Upper lobe of left lung (tissue), 6 donors: ENCODE measurements around the gene CHRNA9. TPM values are rescaled to one million over a fixed set of nuclear protein-coding genes. Genes with fewer than 3 reads are reported as not detected.
"Not testable (repeated sequence)": the region's sequence is repeated elsewhere in the genome, so short reads cannot be mapped to it uniquely, and the experiment has no call there.

Experiments
- ATAC-seq, 2 donors: fragments of 200-7000 bp; cut with Tn5 transposase; one replicate each; pipeline ENCODE4 v1.9.1; 2022; ENCODE audit warnings: mild to moderate bottlenecking in 2 of 2, moderate library complexity in 2 of 2; ENCODE audit not compliant: low FRiP score in 2 of 2
- DNase-seq, 2 donors: peaks; one replicate each; pipeline ENCODE4 v3.0.0-alpha.2; 2019 to 2020
- H3K27ac ChIP-seq, 4 donors: fragments of 200-600 bp; sonication (generic); one replicate each; pipeline ENCODE4 v1.5.1; 2016 to 2019
- H3K27me3 ChIP-seq, 4 donors: fragments of 200-600 bp; sonication (generic); one replicate each; pipeline ENCODE4 v1.5.1; 2017 to 2019
- H3K36me3 ChIP-seq, 4 donors: fragments of 200-600 bp; sonication (generic); one replicate each; pipeline ENCODE4 v1.5.1; 2016 to 2019
- H3K4me1 ChIP-seq, 4 donors: fragments of 200-600 bp; sonication (generic); one replicate each; pipeline ENCODE4 v1.5.1; 2018 to 2019
- H3K4me3 ChIP-seq, 4 donors: fragments of 200-600 bp; sonication (generic); one replicate each; pipeline ENCODE4 v1.5.1; 2017 to 2019; ENCODE audit warnings: mild to moderate bottlenecking in 2 of 4, moderate library complexity in 1 of 4
- H3K9me3 ChIP-seq, 4 donors: fragments of 200-600 bp; sonication (generic); one replicate each; pipeline ENCODE4 v1.5.1; 2018 to 2019
- EP300 ChIP-seq, 4 donors: sonication (generic); formaldehyde crosslinking; IDR thresholded peaks; one replicate each; pipeline ENCODE4 v1.5.1; 2017; ENCODE audit warnings: antibody characterized with exemption in 4 of 4, control low read depth in 2 of 4
- POLR2A ChIP-seq, 4 donors: fragments of 450-650 bp; IDR thresholded peaks; one replicate each; pipeline ENCODE4 v1.5.1; 2016 to 2017; ENCODE audit warnings: antibody characterized with exemption in 4 of 4, mild to moderate bottlenecking in 2 of 4
- POLR2AphosphoS5 ChIP-seq, 2 donors: sonication (generic); formaldehyde crosslinking; IDR thresholded peaks; one replicate each; pipeline ENCODE4 v1.5.1; 2017; ENCODE audit warnings: antibody characterized with exemption in 2 of 2
- WGBS, 2 donors: methylation state at CpG; one replicate each; pipeline ENCODE4 v1.1.5; 2017 to 2018; 5-methylcytosine and 5-hydroxymethylcytosine counted together
- total RNA-seq, 6 donors: library from RNA; depleted of rRNA in 4 of 6; stranded (reverse); fragments of >200 nt in 4 of 6; gene quantifications; one replicate each; pipeline versions ENCODE4 v1.1.0 to v1.2.1, GENCODE V29; 2016 to 2021
- TF ChIP-seq, protein P1 (sequence below), 6 experiments: fragments of 450-650 bp in 4 of 6; fragments of 200-600 bp in 2 of 6; sonication (generic) in 2 of 6; IDR thresholded peaks; one replicate each; pipeline ENCODE4 v1.5.1; 2016 to 2019; ENCODE audit warnings: antibody characterized with exemption in 6 of 6
- donor health status: DM: no; HTN: no; CAD: no; lungs with moderate emphysema.
- donor health status: DM: no; HTN: yes; CAD: no; lungs with severe emphysema.

The CHRNA9 gene, protein sequence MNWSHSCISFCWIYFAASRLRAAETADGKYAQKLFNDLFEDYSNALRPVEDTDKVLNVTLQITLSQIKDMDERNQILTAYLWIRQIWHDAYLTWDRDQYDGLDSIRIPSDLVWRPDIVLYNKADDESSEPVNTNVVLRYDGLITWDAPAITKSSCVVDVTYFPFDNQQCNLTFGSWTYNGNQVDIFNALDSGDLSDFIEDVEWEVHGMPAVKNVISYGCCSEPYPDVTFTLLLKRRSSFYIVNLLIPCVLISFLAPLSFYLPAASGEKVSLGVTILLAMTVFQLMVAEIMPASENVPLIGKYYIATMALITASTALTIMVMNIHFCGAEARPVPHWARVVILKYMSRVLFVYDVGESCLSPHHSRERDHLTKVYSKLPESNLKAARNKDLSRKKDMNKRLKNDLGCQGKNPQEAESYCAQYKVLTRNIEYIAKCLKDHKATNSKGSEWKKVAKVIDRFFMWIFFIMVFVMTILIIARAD
- under 1 TPM in 1 of 6 donors, not detected in 5; 0.49 TPM for total RNA-seq

DNA sequence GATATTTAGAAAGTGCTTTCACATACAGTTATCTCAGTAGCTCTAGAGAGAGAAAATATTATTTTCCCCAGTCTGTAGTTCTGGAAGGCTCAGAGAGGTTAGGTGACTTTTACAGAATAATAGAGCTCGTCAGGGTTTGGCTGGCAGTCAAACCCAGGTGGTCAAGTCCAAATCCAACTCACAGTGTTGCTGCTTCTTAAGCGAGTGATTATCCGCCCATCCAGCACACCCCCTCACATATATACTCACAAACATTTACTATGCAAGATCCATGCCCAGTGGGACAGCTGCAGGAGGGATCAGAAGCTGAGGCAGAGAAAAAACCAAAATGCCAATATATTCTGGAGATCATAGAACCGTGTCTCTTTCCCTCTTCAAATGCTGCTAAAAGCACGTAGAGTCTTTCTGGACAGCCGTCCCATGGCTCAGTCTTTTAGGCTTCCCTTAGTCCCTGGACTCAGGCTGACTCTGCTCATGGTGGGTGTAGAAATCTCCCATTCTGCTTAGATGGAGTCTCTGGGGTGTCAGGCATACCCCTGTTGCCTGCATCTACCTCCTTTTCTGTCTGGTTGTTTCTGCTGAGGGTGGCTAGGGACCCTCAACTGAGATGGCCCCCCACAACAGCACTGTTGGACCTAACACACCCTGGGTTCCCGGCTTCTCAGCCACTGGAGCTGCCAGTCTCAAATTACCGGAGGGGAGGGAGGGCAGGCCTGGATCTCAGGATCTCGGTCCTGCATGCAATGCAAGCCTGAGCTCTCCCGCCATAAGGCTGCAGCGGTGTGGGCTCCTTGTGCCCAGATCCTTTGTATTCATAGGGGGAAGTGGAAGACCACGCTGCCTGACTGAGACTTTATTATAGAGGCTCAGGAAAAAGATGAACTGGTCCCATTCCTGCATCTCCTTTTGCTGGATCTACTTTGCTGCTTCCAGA, at the start of gene CHRNA9:
TSS of gene CHRNA9 (plus strand) at position 743 of the 934 bp plus-strand sequence. CDS start at position 878, 135 bp downstream.
- no peak within 1 kb of the TSS for H3K27ac ChIP-seq
- H3K36me3 ChIP-seq, result no peaks in the 10 kb centered on the region
- DNase-seq (no peak), ATAC-seq (no peak)
- TF ChIP-seq, protein P1, sequence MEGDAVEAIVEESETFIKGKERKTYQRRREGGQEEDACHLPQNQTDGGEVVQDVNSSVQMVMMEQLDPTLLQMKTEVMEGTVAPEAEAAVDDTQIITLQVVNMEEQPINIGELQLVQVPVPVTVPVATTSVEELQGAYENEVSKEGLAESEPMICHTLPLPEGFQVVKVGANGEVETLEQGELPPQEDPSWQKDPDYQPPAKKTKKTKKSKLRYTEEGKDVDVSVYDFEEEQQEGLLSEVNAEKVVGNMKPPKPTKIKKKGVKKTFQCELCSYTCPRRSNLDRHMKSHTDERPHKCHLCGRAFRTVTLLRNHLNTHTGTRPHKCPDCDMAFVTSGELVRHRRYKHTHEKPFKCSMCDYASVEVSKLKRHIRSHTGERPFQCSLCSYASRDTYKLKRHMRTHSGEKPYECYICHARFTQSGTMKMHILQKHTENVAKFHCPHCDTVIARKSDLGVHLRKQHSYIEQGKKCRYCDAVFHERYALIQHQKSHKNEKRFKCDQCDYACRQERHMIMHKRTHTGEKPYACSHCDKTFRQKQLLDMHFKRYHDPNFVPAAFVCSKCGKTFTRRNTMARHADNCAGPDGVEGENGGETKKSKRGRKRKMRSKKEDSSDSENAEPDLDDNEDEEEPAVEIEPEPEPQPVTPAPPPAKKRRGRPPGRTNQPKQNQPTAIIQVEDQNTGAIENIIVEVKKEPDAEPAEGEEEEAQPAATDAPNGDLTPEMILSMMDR (IDR thresholded peaks at IDR 0.05), result no peak
- TF ChIP-seq EP300 (IDR thresholded peaks at IDR 0.05), result no peak
- no peak for TF ChIP-seq POLR2A (IDR thresholded peaks at IDR 0.05)
- no peak for TF ChIP-seq POLR2AphosphoS5 (IDR thresholded peaks at IDR 0.05)
- no peaks in the 10 kb centered on the region for H3K9me3 ChIP-seq
- no peaks in the 10 kb centered on the region for H3K4me1 ChIP-seq
- WGBS, 2 donors, result 76% methylated on average over 7 to 12 of the region's 12 CpGs
- H3K27me3 ChIP-seq, result no peaks in the 10 kb centered on the region
- H3K4me3 ChIP-seq, result no peak within 1 kb of the TSS

DNA sequence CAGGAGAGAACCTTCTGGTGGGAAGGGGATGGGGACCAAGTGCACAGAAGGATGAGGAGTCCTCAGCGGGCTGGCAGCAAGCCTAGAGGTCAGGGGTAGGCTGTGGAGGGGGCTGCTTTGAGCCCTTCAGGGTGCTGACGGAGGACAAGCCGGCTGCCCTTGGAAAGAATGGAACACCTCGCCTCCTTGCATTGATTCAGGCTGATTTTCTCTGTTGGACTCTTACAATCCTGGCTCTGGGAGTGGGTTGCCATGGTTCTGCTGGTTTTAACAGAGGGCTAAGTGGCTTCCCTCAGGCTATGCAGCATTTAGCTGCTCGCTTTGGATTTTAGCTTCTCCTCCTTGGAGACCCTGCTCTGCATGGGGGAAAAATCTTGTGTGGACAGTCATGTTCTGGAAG, 49.4 kb upstream of the CHRNA9 start:
- Histone ChIP-seq H3K4me1 (no peaks in the 10 kb centered on the region), H3K27ac (no peak overlapping the region), H3K27me3 (no peaks in the 10 kb centered on the region), H3K4me3 (no peak overlapping the region), H3K36me3 (no peaks in the 10 kb centered on the region), H3K9me3 (no peaks in the 10 kb centered on the region)
- peak in 1 of 2 donors; percentile 5 for DNase-seq
- 81 to 95% methylated on average over 4 to 5 of the region's 5 CpGs for WGBS, 2 donors
- ATAC-seq, result no peak
- TF ChIP-seq POLR2AphosphoS5 (IDR thresholded peaks at IDR 0.05), result no peak
- TF ChIP-seq EP300 (IDR thresholded peaks at IDR 0.05), result no peak
- TF ChIP-seq, protein P1 (IDR thresholded peaks at IDR 0.05), result no peak
- TF ChIP-seq POLR2A (IDR thresholded peaks at IDR 0.05), result no peak

DNA sequence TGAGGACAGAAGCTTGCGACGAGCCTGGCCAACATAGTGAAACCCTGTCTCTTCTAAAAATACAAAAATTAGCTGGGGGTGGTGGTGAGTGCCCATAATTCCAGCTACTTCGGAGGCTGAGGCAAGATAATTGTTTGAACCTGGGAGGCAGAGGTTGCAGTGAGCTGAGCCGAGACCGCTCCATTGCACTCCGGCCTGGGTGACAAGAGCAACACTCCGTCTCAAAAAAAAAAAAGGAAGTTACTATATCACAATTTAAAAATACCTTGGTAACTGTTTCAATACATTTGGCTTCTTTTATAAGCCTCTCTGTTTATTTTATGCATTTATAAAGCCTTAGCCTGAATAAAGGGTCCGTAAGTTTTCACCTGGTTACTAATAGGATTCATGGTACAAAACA, 46.6 kb upstream of the CHRNA9 start:
- ATAC-seq (no peak), DNase-seq (no peak)
- 87 to 92% methylated on average over 8 of the region's 8 CpGs for WGBS, 2 donors
- Histone ChIP-seq H3K9me3 (no peaks in the 10 kb centered on the region), H3K36me3 (no peaks in the 10 kb centered on the region), H3K4me3 (no peak overlapping the region), H3K4me1 (no peaks in the 10 kb centered on the region), H3K27me3 (no peaks in the 10 kb centered on the region), H3K27ac (no peak overlapping the region)
- TF ChIP-seq POLR2A (IDR thresholded peaks at IDR 0.05), result no peak
- TF ChIP-seq EP300 (IDR thresholded peaks at IDR 0.05), result no peak
- no peak for TF ChIP-seq POLR2AphosphoS5 (IDR thresholded peaks at IDR 0.05)
- TF ChIP-seq, protein P1 (IDR thresholded peaks at IDR 0.05), result no peak

DNA sequence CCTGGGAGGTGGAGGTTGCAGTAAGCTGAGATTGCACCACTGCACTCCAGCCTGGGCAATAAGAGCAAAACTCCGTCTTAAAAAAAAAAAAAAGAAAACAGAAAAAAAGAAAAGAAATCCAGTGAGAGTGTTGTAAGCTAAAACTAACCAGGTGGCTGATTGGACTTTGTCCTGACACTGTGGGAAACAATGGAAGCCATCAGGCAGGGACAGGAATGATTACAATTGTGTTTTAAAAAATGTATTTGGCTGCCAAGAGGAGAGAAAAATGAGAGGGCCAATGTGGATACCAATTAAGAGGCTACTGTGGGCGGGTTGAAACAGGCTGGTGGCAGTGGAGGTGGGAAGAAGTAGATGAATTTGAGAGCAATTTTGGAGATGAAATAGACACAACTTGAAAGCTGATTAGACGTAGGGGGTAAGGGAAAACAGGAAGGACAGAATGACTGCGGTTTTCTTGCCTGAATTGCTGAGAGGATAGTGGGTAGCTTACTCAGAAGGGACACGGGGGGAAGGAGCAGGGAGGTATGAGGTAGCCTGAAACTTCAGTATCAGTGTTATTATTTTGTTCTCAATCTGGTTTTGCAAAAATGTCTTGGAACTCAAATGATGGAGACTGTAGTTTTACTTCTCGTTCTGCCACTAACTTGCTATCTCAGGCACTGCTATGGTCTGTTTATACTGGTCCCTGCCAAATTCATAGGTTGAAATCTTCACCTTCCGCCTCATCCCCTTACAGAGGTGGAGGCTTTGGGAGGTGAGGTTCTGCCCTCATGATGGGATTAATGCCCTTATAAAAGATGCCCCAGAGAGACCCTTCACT, 45.6 kb upstream of the CHRNA9 start:
- DNase-seq, result no peak
- Histone ChIP-seq H3K27ac (no peak overlapping the region), H3K9me3 (no peaks in the 10 kb centered on the region), H3K4me3 (no peak overlapping the region), H3K36me3 (no peaks in the 10 kb centered on the region), H3K4me1 (no peaks in the 10 kb centered on the region), H3K27me3 (no peaks in the 10 kb centered on the region)
- ATAC-seq, result no peak
- 36 to 52% methylated on average over 7 of the region's 7 CpGs for WGBS, 2 donors
- no peak for TF ChIP-seq POLR2A (IDR thresholded peaks at IDR 0.05)
- TF ChIP-seq POLR2AphosphoS5 (IDR thresholded peaks at IDR 0.05), result no peak
- TF ChIP-seq, protein P1 (IDR thresholded peaks at IDR 0.05), result no peak
- TF ChIP-seq EP300 (IDR thresholded peaks at IDR 0.05), result no peak

DNA sequence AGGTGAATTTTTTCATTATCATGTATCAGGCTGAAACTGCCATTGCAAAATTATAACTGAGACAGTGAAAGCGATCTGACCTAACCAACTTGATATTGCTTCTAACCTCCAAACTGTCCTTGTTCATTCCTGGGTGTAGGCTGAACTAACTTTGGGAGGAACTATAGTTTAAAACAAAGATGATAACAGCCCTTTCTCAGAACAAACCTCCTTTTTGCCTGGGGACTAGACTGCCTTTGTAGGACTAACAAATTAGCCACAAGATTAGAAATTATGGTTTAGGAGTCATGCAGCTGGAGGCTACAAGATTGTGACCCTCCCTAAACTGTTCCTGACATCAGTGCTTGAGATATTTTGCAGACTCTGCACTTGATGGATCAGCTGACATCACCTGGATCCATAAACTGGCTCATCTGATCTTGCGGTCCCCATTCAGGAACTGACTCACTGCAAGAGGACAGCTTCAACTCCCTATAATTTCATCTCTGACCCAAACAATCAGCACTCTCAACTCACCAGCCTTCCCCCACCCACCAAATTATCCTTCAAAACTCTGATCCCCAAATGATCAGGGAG, 44.4 kb upstream of the CHRNA9 start:
- 81 to 84% methylated on average over 2 of the region's 2 CpGs for WGBS, 2 donors
- not testable (repeated sequence) for H3K9me3 ChIP-seq, H3K36me3 ChIP-seq, DNase-seq, H3K27me3 ChIP-seq, H3K27ac ChIP-seq, H3K4me3 ChIP-seq, ATAC-seq, H3K4me1 ChIP-seq
